ENCODE data around the gene BAZ2A.
"Not testable (repeated sequence)": the region's sequence is repeated elsewhere in the genome, so short reads cannot be mapped to it uniquely, and the experiment has no call there.

BAZ2A gene

GRCh38 chr12:56593909-56594621, 36.1 kb downstream of the BAZ2A start:
- peak; percentile 88 for DNase-seq (ENCODE audit: low spot score)

- DNase-seq (ENCODE audit: low spot score) = no peak
Observed at GRCh38 chr12:56591961-56592360, 38.2 kb downstream of the BAZ2A start.

- no peak for DNase-seq (ENCODE audit: low spot score)
Observed at GRCh38 chr12:56591126-56591525, 39.0 kb downstream of the BAZ2A start.

GRCh38 chr12:56590237-56590830, 39.8 kb downstream of the BAZ2A start:
- peak; percentile 42 for DNase-seq (ENCODE audit: low spot score)

DNA sequence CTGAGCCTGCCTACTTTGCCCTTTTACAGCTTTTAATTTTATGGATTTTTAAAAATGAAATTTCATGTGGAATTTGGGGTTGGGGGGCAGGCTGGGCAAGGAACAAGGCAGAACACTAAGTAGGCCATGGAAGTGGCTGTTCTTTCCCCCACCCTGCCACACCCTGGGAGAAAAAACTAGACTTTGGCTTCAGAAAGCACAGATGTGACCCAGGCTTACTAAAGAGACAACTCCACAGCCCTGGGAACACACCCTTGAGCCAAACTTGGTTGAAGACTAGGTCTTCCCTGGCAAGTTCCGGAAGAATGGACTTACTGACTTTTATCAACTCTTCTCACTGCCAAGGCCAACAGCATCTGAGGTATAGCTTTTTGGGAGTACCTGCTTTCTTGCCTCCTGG, 40.3 kb downstream of the BAZ2A start:
- no peak for DNase-seq (ENCODE audit: low spot score)

DNA sequence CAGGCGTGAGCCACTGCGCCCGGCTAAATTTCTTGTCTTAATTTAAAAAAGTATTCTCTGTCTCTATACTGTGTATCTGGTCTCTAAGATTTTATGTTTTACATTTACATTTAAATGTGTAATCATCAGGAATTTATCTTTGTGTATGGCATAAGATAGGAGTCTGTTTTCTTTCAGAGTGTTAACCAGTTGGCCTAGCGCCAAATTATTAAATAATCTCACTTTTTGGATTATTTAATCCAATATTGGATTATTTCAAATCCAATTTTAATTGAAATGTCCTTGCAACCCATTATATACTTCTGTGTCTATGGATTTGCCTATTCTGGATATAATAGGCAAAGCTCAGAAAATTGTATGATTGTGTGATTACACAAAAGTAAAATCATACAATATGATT, 45.0 kb downstream of the BAZ2A start:
- no peak for DNase-seq (ENCODE audit: low spot score)

GRCh38 chr12:56581418-56582145, 48.5 kb downstream of the BAZ2A start:
- no peak for DNase-seq (ENCODE audit: low spot score)

- no peak for DNase-seq (ENCODE audit: low spot score)
Observed at GRCh38 chr12:56578983-56579546, 51.1 kb downstream of the BAZ2A start.

DNA sequence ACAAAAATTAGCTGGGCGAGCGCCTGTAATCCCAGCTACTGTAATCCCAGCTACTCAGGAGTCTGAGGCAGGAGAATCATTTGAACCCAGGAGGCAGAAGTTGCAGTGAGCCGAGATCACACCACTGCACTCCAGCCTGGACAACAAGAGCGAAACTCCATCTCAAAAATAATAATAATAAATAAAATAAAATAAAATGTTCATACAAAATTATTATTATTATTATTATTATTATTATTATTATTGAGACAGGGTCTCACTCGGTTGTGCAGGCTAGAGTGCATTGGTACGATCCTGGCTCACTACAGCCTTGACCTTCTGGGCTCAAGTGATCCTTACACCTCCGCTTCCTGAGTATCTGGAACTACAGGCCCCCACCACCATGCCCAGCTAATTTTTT, 52.9 kb downstream of the BAZ2A start:
- not testable (repeated sequence) for DNase-seq (ENCODE audit: low spot score)

DNA sequence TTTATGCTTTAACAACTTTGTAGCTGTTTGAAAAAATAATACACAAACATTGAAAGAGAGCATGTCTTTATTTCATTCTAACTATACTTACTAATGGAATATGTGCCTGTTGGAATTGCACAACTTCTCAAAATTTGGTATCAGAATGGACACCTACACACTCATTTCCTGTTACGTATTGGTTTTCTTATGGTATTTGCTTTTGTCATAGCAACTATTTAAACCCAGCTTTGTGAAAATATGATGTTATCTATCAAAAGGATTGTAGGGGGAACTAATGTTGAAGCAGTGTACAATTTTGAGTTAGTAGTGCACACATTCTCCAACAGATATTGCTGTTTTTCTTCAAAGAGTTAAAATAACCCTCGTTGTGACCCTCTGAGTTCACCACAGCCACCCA, 55.9 kb downstream of the BAZ2A start:
- peak; percentile 14 for DNase-seq (ENCODE audit: low spot score)

DNA sequence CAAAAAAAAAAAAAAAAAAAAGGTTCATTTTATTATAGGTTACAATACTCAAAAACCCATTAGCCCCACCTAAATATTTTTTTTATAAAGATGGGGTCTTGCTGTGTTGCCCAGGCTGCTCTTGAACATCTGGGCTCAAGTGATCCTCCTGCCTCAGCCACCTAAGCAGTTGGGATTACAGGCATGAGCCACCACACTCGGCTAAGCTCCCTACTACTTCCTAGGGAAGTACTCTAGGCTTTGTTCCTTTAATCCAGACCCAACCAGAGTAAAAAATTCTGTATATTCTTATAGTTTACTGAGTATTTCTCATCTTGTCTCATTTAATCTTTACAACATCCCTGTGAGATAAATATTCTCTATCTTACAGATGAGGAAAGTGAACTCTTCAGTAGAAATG, 57.8 kb downstream of the BAZ2A start:
- no peak for DNase-seq (ENCODE audit: low spot score)

- DNase-seq (ENCODE audit: low spot score) = no peak
Observed at GRCh38 chr12:56571121-56571520, 59.0 kb downstream of the BAZ2A start.

- DNase-seq (ENCODE audit: low spot score) = no peak
Observed at GRCh38 chr12:56568146-56568545, 62.0 kb downstream of the BAZ2A start.

DNA sequence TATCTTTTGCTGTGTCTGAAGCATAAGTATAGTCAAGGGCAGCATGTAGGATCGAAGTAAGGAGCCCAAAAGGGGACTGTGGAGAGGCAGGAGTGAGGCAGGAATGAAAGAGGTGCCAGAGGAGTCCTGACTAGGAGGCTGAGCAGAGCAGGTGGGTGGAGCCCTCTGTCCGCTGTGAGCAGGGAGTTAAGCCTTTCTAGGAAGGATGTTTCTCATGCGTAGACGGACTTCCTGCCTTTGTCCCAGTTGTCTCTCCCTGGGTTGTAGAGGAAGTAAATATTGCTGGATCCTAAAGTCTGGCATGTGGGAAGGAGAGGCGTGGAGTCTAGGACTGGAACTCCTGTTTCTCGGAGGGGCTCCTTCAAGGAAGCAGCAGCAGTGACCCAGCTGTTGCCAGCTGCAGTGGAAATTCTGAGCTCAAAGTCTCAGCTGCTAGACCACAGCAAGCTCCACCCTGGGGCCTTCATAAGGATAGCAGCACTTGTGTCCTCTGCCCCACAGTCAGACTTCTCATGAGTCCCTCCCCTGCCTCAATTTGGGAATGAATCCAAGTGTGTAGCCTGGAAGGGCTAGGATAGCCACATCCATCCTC, 64.5 kb downstream of the BAZ2A start:
- no peak for DNase-seq (ENCODE audit: low spot score)

DNA sequence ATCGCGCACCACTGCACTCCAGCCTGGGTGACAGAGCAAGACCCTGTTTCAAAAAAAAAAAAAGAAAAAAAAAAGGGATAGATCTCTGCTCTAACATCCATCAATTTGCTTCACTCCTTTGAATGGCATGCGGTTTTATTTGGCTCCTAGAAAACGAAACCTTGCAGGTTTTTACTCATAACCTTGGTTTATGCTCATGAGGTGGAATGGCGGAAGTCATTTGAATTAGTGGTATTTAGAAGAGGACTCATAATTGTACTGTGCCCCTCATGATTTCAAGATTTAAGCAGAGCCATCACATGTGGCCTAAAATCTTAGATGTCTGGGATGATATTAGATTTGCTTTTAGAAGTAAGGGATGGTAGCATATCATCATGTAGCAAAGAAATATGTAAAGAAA, 79.1 kb downstream of the BAZ2A start:
- DNase-seq (ENCODE audit: low spot score) = no peak

DNA sequence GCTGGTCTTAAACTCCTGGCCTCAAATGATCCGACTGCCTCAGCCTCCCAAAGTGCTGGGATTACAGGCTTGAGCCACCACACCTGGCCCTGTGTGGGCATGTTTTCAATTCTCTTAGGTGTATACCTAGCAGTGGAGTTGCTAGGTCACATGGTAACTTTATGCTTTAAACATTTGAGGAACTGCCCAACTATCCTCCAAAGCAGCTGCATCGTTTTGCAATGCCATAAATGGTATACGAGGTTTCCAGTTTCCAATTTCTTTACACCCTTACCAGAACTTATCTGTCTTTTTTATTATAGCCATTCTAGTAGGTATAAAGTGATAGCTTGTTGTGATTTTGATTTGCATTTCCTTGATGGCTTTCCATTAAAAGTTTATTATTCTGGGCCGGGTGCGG, 83.4 kb downstream of the BAZ2A start:
- DNase-seq (ENCODE audit: low spot score) = no peak
